SK-N-SH treated with all-trans-retinoic acid at 6 μM for 48 hours (cell line): Measurements from ENCODE around the gene ITPKA.

Source experiments
- ATAC-seq: fragments of 200-7000 bp; cut with Tn5 transposase; 3 replicates; pipeline ENCODE4 v1.9.1; 2020; ENCODE audit warnings: mild to moderate bottlenecking, moderate library complexity
- ARNTL ChIP-seq: fragments of 450-650 bp; formaldehyde crosslinking; IDR thresholded peaks from 2 replicates; pipeline ENCODE4 v1.5.0; 2020; ENCODE audit warnings: low read depth, mild to moderate bottlenecking, moderate library complexity, borderline replicate concordance
- BACH2 ChIP-seq: fragments of 250-450 bp; sonication (Bioruptor Pico); IDR thresholded peaks from 2 replicates; pipeline ENCODE4 v1.9.0; 2021; ENCODE audit warnings: mild to moderate bottlenecking, borderline replicate concordance
- CSDC2 ChIP-seq: fragments of 250-450 bp; sonication (Bioruptor Pico); IDR thresholded peaks from 2 replicates; pipeline ENCODE4 v1.5.0; 2020; ENCODE audit warnings: mild to moderate bottlenecking, moderate library complexity
- ESRRG ChIP-seq: fragments of 250-450 bp; sonication (Bioruptor Pico); IDR thresholded peaks from 2 replicates; pipeline ENCODE4 v1.6.1; 2021; ENCODE audit warnings: mild to moderate bottlenecking
- GLIS3 ChIP-seq: fragments of 250-450 bp; sonication (Bioruptor Pico); IDR thresholded peaks from 2 replicates; pipeline ENCODE4 v1.5.0; 2020; ENCODE audit warnings: mild to moderate bottlenecking, moderate library complexity
- ISL1 ChIP-seq: fragments of 250-450 bp; sonication (Bioruptor Pico); IDR thresholded peaks from 2 replicates; pipeline ENCODE4 v2.1.2; 2022; ENCODE audit warnings: mild to moderate bottlenecking, moderate library complexity
- OSR1 ChIP-seq: fragments of 250-450 bp; sonication (Bioruptor Pico); IDR thresholded peaks from 2 replicates; pipeline ENCODE4 v1.8.0; 2022; ENCODE audit warnings: moderate library complexity, mild to moderate bottlenecking, inconsistent platforms
- PPARA ChIP-seq: fragments of 250-450 bp; sonication (Bioruptor Pico); IDR thresholded peaks from 2 replicates; pipeline ENCODE4 v1.5.0; 2020; ENCODE audit warnings: mild to moderate bottlenecking, borderline replicate concordance
- RARB ChIP-seq: fragments of 250-450 bp; sonication (Bioruptor Pico); IDR thresholded peaks from 2 replicates; pipeline ENCODE4 v1.8.0; 2021; ENCODE audit warnings: mild to moderate bottlenecking, moderate library complexity
- SNAI2 ChIP-seq: fragments of 250-450 bp; sonication (Bioruptor Pico); IDR thresholded peaks from 2 replicates; pipeline ENCODE4 v1.5.0; 2020; ENCODE audit warnings: mild to moderate bottlenecking, moderate library complexity
- TCF4 ChIP-seq: fragments of 250-450 bp; sonication (Bioruptor Pico); IDR thresholded peaks from 2 replicates; pipeline ENCODE4 v1.8.0; 2021; ENCODE audit warnings: mild to moderate bottlenecking, moderate library complexity, borderline replicate concordance
- TOX ChIP-seq: fragments of 250-450 bp; sonication (Bioruptor Pico); IDR thresholded peaks from 2 replicates; pipeline ENCODE4 v1.8.0; 2021; ENCODE audit warnings: mild to moderate bottlenecking, moderate library complexity, borderline replicate concordance
- ZC3H10 ChIP-seq: fragments of 250-450 bp; sonication (Bioruptor Pico); IDR thresholded peaks from 2 replicates; pipeline ENCODE4 v1.5.1; 2021; ENCODE audit warnings: mild to moderate bottlenecking, moderate library complexity
- ZFP3 ChIP-seq: fragments of 250-450 bp; sonication (Bioruptor Pico); IDR thresholded peaks from 2 replicates; pipeline ENCODE4 v1.5.0; 2020; ENCODE audit warnings: mild to moderate bottlenecking, moderate library complexity
- ZFP30 ChIP-seq: fragments of 450-650 bp; formaldehyde crosslinking; IDR thresholded peaks from 2 replicates; pipeline ENCODE4 v1.5.0; 2022; ENCODE audit warnings: mild to moderate bottlenecking, moderate library complexity
- ZNF565 ChIP-seq: fragments of 450-650 bp; formaldehyde crosslinking; conservative IDR thresholded peaks from 2 replicates; pipeline ENCODE4 v1.5.0; 2020; ENCODE audit warnings: low read depth, mild to moderate bottlenecking, moderate library complexity
- ZNF70 ChIP-seq: fragments of 450-650 bp; formaldehyde crosslinking; IDR thresholded peaks from 2 replicates; pipeline ENCODE4 v1.5.0; 2020; ENCODE audit warnings: mild to moderate bottlenecking, moderate library complexity
- ZNF8 ChIP-seq: fragments of 450-650 bp; formaldehyde crosslinking; IDR thresholded peaks from 2 replicates; pipeline ENCODE4 v1.5.0; 2020; ENCODE audit warnings: mild to moderate bottlenecking, moderate library complexity
- TF ChIP-seq, protein P1 (sequence below): fragments of 250-450 bp; sonication (Bioruptor Pico); IDR thresholded peaks from 2 replicates; pipeline ENCODE4 v1.5.1; 2020; ENCODE audit warnings: low read depth, mild to moderate bottlenecking, moderate library complexity
- TF ChIP-seq, protein P2 (sequence below): fragments of 250-450 bp; sonication (Bioruptor Pico); IDR thresholded peaks from 2 replicates; pipeline ENCODE4 v1.5.0; 2020; ENCODE audit warnings: mild to moderate bottlenecking, moderate library complexity
- TF ChIP-seq, protein P3 (sequence below): fragments of 250-450 bp; sonication (Bioruptor Pico); IDR thresholded peaks from 2 replicates; pipeline ENCODE4 v1.8.0; 2020; ENCODE audit warnings: mild to moderate bottlenecking, moderate library complexity, borderline replicate concordance
- TF ChIP-seq, protein P4 (sequence below): fragments of 250-450 bp; sonication (Bioruptor Pico); IDR thresholded peaks from 2 replicates; pipeline ENCODE4 v1.8.0; 2021; ENCODE audit warnings: low read depth, mild to moderate bottlenecking, moderate library complexity, borderline replicate concordance

Gene ITPKA

DNA sequence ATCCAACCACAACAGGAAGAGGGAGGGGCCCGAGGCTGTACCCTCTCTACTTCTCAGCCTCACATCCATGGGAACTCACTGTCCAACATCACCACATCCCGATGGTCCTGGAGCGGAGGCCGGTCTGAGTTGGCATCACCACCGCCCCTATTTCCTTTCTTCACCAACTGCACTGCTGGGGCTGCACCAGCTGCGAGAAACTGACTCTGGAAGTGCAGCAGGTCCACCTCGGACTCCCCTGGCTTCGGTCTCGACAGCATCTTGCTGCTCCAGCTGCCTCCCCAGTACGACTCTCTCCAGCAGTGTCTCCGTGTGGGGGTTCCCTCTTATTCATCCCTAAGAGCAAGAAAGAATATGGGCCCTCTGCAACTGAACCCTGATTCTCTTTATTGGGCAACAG lies 43.2 kb downstream of the ITPKA start:
- ATAC-seq, result no peak
- TF ChIP-seq, protein P1, sequence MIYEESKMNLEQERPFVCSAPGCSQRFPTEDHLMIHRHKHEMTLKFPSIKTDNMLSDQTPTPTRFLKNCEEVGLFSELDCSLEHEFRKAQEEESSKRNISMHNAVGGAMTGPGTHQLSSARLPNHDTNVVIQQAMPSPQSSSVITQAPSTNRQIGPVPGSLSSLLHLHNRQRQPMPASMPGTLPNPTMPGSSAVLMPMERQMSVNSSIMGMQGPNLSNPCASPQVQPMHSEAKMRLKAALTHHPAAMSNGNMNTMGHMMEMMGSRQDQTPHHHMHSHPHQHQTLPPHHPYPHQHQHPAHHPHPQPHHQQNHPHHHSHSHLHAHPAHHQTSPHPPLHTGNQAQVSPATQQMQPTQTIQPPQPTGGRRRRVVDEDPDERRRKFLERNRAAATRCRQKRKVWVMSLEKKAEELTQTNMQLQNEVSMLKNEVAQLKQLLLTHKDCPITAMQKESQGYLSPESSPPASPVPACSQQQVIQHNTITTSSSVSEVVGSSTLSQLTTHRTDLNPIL (CRISPR knock-in tag), result no peak
- no peak for TF ChIP-seq RARB (CRISPR knock-in tag)
- no peak for TF ChIP-seq TOX (CRISPR knock-in tag)
- TF ChIP-seq ZNF8 (CRISPR knock-in tag), result no peak
- no peak for TF ChIP-seq BACH2 (CRISPR knock-in tag)
- TF ChIP-seq ZNF70 (CRISPR knock-in tag), result no peak
- no peak for TF ChIP-seq ZNF565
- no peak for TF ChIP-seq ISL1 (CRISPR knock-in tag)
- TF ChIP-seq ZFP30, result no peak
- TF ChIP-seq, protein P2, sequence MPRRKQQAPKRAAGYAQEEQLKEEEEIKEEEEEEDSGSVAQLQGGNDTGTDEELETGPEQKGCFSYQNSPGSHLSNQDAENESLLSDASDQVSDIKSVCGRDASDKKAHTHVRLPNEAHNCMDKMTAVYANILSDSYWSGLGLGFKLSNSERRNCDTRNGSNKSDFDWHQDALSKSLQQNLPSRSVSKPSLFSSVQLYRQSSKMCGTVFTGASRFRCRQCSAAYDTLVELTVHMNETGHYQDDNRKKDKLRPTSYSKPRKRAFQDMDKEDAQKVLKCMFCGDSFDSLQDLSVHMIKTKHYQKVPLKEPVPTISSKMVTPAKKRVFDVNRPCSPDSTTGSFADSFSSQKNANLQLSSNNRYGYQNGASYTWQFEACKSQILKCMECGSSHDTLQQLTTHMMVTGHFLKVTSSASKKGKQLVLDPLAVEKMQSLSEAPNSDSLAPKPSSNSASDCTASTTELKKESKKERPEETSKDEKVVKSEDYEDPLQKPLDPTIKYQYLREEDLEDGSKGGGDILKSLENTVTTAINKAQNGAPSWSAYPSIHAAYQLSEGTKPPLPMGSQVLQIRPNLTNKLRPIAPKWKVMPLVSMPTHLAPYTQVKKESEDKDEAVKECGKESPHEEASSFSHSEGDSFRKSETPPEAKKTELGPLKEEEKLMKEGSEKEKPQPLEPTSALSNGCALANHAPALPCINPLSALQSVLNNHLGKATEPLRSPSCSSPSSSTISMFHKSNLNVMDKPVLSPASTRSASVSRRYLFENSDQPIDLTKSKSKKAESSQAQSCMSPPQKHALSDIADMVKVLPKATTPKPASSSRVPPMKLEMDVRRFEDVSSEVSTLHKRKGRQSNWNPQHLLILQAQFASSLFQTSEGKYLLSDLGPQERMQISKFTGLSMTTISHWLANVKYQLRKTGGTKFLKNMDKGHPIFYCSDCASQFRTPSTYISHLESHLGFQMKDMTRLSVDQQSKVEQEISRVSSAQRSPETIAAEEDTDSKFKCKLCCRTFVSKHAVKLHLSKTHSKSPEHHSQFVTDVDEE (CRISPR knock-in tag), result no peak
- TF ChIP-seq, protein P3, sequence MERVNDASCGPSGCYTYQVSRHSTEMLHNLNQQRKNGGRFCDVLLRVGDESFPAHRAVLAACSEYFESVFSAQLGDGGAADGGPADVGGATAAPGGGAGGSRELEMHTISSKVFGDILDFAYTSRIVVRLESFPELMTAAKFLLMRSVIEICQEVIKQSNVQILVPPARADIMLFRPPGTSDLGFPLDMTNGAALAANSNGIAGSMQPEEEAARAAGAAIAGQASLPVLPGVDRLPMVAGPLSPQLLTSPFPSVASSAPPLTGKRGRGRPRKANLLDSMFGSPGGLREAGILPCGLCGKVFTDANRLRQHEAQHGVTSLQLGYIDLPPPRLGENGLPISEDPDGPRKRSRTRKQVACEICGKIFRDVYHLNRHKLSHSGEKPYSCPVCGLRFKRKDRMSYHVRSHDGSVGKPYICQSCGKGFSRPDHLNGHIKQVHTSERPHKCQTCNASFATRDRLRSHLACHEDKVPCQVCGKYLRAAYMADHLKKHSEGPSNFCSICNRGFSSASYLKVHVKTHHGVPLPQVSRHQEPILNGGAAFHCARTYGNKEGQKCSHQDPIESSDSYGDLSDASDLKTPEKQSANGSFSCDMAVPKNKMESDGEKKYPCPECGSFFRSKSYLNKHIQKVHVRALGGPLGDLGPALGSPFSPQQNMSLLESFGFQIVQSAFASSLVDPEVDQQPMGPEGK (CRISPR knock-in tag), result no peak
- TF ChIP-seq, protein P4, sequence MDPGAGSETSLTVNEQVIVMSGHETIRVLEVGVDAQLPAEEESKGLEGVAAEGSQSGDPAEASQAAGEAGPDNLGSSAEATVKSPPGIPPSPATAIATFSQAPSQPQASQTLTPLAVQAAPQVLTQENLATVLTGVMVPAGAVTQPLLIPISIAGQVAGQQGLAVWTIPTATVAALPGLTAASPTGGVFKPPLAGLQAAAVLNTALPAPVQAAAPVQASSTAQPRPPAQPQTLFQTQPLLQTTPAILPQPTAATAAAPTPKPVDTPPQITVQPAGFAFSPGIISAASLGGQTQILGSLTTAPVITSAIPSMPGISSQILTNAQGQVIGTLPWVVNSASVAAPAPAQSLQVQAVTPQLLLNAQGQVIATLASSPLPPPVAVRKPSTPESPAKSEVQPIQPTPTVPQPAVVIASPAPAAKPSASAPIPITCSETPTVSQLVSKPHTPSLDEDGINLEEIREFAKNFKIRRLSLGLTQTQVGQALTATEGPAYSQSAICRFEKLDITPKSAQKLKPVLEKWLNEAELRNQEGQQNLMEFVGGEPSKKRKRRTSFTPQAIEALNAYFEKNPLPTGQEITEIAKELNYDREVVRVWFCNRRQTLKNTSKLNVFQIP, result no peak
- no peak for TF ChIP-seq ESRRG (CRISPR knock-in tag)
- TF ChIP-seq PPARA (CRISPR knock-in tag), result no peak
- TF ChIP-seq ZC3H10 (CRISPR knock-in tag), result no peak
- no peak for TF ChIP-seq GLIS3 (CRISPR knock-in tag)
- TF ChIP-seq ZFP3, result no peak
- no peak for TF ChIP-seq OSR1 (CRISPR knock-in tag)

DNA sequence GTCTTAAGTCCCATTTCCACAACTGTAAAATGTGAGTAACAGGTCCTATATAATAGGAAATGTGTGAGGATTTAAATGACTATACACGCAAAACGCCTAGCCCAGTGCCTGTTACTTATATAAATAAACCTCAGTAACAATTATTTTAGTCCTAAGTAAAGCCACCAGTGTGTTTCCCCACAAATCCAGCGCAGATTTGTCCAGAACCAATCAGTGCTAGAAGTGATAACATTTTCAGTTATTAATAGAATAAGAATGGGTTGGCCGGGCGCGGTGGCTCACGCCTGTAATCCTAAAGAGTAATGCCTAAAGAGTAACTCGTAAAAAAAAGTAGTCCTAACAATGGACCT lies 49.8 kb downstream of the ITPKA start:
- ATAC-seq, result no peak
- TF ChIP-seq TCF4, result no peak
- TF ChIP-seq, all 23 proteins: peak for 0

DNA sequence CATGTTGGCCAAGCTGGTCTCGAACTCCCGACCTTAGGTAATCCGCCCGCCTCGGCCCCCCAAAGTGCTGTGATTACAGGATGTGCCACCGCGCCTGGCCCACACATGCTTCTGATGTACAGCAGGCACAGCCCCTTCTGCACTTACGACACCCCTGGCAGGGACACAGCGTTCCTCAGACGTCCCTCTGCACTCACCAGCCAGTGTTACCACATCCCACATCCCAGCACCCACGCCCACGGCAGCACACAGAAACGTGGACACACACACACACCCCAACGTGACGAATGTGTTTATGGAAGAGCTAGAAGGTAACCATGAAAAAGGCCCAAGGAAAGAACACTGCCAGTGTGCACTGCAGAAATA lies 51.0 kb downstream of the ITPKA start:
- TF ChIP-seq OSR1 (CRISPR knock-in tag) (no peak), ZNF8 (CRISPR knock-in tag) (no peak), CSDC2 (CRISPR knock-in tag) (no peak), ZFP30 (no peak), TOX (CRISPR knock-in tag) (no peak), RARB (CRISPR knock-in tag) (no peak), BACH2 (CRISPR knock-in tag) (no peak), ZNF565 (no peak), ZC3H10 (CRISPR knock-in tag) (no peak), ARNTL (no peak), PPARA (CRISPR knock-in tag) (no peak), ESRRG (CRISPR knock-in tag) (no peak), GLIS3 (CRISPR knock-in tag) (no peak), SNAI2 (CRISPR knock-in tag) (no peak), TCF4 (no peak), ZFP3 (no peak)
- TF ChIP-seq, protein P4, result no peak
- TF ChIP-seq, protein P2 (CRISPR knock-in tag), result no peak
- TF ChIP-seq, all 23 proteins: peak for 0
- ATAC-seq, result no peak
